GM12874 (cell line): ENCODE measurements around the gene BSG.

ENCODE experiments used
- TF ChIP-seq, protein P1 (sequence below): IDR thresholded peaks from 2 replicates; pipeline ENCODE4 v1.5.1; 2011; ENCODE audit warnings: low read depth, mild to moderate bottlenecking, control low read depth, low read length, moderate library complexity; ENCODE audit not compliant: insufficient read depth

Gene BSG

DNA sequence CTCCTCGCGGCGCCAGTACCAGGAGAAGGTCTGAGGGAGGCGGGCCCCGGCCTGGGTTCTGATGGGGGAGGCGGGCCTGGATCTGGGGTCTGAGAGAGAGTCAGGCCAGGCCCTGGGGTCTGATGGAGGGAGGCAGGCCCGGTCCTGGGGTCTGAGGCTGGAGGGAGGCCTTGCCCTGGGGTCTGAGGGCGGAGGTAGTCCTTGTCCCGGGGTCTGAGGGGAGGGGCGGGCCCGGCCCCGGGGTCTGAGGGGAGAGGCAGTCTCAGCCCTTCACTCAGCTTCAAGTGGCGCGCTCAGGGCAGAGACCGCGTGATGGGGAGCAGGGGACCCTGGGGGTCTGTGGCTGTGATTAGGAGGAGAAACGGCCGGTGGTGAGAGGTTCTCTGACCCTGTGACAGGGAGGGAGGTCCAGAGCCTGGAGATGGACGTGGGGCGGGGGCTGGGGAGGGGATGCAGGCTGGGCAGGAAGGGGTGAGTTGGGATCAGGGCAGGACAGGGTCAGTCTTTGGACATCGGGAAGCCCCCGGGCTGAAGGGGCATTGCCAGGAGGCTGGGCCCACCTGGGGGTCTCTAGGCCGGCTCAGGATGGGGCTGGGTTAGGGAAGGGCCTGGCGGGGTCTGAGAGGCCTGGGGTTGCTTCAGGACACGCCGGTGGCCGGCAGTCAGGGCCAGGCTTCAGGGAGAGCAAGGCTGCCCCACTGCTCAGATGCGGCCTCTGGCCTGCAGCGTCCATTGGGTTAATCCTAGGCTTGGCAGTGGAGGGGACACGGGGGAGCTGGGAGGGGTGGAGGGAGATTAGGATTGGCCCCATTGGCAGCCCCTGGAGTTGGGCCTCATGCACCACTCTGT, 36.0 kb downstream of the BSG start:
- TF ChIP-seq, protein P1, sequence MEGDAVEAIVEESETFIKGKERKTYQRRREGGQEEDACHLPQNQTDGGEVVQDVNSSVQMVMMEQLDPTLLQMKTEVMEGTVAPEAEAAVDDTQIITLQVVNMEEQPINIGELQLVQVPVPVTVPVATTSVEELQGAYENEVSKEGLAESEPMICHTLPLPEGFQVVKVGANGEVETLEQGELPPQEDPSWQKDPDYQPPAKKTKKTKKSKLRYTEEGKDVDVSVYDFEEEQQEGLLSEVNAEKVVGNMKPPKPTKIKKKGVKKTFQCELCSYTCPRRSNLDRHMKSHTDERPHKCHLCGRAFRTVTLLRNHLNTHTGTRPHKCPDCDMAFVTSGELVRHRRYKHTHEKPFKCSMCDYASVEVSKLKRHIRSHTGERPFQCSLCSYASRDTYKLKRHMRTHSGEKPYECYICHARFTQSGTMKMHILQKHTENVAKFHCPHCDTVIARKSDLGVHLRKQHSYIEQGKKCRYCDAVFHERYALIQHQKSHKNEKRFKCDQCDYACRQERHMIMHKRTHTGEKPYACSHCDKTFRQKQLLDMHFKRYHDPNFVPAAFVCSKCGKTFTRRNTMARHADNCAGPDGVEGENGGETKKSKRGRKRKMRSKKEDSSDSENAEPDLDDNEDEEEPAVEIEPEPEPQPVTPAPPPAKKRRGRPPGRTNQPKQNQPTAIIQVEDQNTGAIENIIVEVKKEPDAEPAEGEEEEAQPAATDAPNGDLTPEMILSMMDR = no peak

DNA sequence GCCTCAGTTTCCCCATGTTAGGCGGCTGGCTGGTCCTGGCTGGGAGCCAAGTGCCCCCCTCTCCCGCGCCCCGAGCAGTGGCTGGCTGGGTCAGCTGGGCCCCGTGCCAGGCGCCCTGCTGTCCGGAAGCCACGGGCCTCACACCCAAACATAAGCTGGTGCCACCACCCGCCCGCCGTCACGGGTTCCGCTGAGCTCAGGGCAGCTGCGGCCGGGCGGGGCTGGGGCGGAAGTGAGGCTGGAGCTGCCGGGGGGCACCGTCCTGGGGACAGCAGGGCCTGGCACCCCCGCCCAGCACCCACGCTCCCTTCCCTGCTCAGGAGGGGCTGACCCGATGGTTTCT, 36.6 kb downstream of the BSG start:
- TF ChIP-seq, protein P1 = no peak

DNA sequence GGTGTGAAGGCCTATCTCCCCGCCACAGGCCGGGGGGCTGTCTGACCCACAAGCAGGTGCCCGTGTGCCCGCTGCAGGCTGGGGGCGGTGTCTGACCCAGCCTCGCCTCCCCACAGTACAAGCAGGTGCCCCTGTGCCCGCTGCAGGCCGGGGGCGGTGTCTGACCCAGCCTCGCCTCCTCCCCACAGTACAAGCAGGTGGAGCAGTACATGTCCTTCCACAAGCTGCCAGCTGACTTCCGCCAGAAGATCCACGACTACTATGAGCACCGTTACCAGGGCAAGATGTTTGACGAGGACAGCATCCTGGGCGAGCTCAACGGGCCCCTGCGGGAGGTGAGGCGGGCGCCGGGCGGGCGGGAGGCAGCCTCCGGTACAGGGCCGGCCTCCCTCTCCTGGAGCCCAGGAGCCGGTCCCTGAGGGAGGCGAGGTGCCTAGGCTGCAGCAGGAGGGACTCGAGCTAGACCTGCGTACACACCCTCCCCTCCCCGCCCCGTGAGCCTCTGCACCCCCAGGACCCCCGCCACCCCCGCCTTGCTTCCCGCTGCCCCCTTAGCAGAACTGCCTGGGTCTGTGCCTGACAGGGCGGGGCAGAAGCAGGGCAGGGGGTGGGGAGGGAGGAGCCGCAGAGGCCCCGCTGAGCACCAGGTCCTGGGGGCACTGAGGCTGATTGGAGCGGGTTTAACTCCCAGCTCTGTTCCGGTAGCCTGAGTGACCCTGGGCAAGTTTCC, 37.8 kb downstream of the BSG start:
- TF ChIP-seq, protein P1 = no peak

DNA sequence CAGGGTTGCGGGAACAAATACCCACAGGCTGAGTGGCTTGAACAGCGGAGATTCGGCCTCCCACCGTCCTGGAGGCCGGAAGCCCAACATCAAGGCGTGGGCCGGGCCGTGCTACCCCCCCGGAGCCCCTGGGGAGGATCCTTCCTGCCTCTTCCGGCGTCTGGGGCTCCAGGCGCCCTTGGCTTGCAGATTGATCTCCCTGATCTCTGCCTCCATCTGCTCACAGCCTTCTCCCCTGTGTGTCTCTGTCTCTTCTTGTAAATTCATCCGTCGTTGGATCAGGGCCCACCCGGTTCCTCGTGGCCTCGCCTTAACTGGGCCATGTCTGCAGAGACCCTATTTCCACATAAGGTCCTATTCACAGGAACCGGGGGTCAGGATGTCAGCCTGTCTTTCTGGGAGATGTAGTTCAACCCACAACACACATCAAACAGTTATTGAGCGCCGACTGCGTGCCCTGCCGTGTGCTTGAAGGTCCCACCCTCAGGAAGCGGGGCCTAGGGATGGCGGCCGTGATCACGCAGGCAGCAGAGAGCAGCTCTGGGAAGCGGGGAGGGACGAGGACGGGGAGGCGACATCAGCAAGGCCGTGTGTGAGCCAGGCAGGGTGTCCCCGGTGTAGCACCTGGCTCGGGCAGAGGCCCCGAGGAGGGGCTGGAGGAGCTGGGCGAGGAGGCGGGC, 38.5 kb downstream of the BSG start:
- TF ChIP-seq, protein P1 = no peak

DNA sequence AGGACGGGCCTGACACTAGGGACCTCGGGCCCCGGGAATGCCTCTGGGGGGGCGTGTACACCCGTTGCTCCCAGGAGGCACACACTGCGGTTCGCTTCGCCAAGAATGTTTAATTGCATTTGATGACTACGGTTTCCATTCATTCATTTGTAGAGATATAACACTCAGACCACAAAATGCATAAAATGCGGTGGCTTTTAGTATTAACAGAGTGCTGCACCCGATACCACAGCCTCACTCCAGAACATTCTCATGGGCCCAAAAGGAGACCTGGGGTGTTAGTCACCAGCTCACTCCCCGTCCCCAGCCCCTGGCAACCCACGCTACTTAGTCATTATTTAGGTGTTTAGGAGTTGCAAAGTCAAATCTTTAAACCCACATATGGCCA, 39.1 kb downstream of the BSG start:
- TF ChIP-seq, protein P1 = no peak

DNA sequence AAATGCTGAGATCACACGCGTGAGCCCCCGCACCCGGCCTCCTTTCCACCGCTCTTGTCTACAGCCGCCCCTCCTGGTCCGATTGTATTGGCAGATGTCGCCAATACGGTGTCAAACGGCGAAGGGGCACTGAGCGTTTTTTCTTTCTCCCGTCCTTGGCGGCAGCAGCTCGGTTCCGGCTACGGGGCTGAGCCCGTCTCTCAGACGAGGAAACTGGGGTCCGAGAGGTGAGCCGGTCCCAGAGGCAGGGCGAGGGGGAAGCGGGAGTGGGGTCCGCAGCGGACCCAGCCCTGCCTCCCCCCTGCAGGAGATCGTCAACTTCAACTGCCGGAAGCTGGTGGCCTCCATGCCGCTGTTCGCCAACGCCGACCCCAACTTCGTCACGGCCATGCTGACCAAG, 40.5 kb downstream of the BSG start:
- TF ChIP-seq, protein P1 = no peak
